HepG2 (cell line): ENCODE results near the gene LAIR1. TPM values are rescaled to one million over a fixed set of nuclear protein-coding genes. Genes with fewer than 3 reads are reported as not detected.

Source experiments
- ATAC-seq: fragments of 200-7000 bp; cut with Tn5 transposase; 3 replicates; pipeline ENCODE4 v1.9.1; 2020; ENCODE audit warnings: mild to moderate bottlenecking, moderate library complexity
- BruUV-seq: library from RNA; stranded (reverse); fragments of 400-500 nt; replicated peaks from 2 replicates; lab custom pipeline; 2021; lab: Mats Ljungman, UMichigan
- CTCF ChIA-PET: fragments of 300-600 bp; formaldehyde crosslinking; extraction: SDS; loops from one replicate; lab custom pipeline; 2021; ENCODE audit warnings: low total read pairs, inconsistent platforms, low intra/inter-chr PET ratio; lab: Yijun Ruan, JAX
- POLR2A ChIA-PET: fragments of 350-600 bp; sonication (Branson Sonifier 250); formaldehyde crosslinking; loops from one replicate; lab custom pipeline; 2020; ENCODE audit warnings: antibody characterized with exemption, inconsistent platforms; lab: Yijun Ruan, JAX
- DNase-seq: peaks from one replicate; pipeline ENCODE4 v3.0.0-alpha.2; 2015; ENCODE audit warnings: low spot score
- FAIRE-seq: peaks from 3 replicates; lab custom pipeline; 2011; peaks lifted over from hg19 to GRCh38; lab: Jason Lieb, UNC
- H2AFZ ChIP-seq: one replicate; pipeline ENCODE4 v1.6.1; 2011; ENCODE audit warnings: low read length, inconsistent platforms
- H3K27ac ChIP-seq: fragments of 300-600 bp; 3 replicates; pipeline ENCODE4 v1.8.0; 2011; ENCODE audit warnings: mixed run types, mild to moderate bottlenecking, mixed read lengths, low read length, inconsistent platforms; ENCODE audit not compliant: insufficient read depth; ENCODE audit errors: extremely low read length
- H3K27me3 ChIP-seq, 2 experiments: fragments of 200-600 bp in 1 of 2; 2 replicates in 1 of 2; 3 replicates in 1 of 2; pipeline versions ENCODE4 v1.6.0 to v1.8.0; 2011; ENCODE audit warnings: low read length in 2 of 2, mild to moderate bottlenecking in 2 of 2, moderate library complexity in 2 of 2, inconsistent platforms in 1 of 2; ENCODE audit not compliant: insufficient read depth in 2 of 2, control insufficient read depth in 1 of 2
- H3K36me3 ChIP-seq, 2 experiments: fragments of 200-600 bp in 1 of 2; replicated peaks in 1 of 2; 2 replicates in 1 of 2; 3 replicates in 1 of 2; pipeline versions ENCODE4 v1.5.1 to v1.8.0; 2011; ENCODE audit warnings: low read length in 2 of 2, inconsistent platforms in 1 of 2; ENCODE audit not compliant: insufficient read depth in 2 of 2, control insufficient read depth in 1 of 2
- H3K4me1 ChIP-seq: 2 replicates; pipeline ENCODE4 v1.5.1; 2012; ENCODE audit warnings: low read length, inconsistent platforms; ENCODE audit not compliant: insufficient read depth
- H3K4me2 ChIP-seq: 2 replicates; pipeline ENCODE4 v1.6.0; 2011; ENCODE audit warnings: low read depth, low read length, inconsistent platforms
- H3K4me3 ChIP-seq, 3 experiments: fragments of 200-600 bp in 1 of 3; sonication (generic), shearing (Covaris generic) in 1 of 3; replicated peaks in 1 of 3; 2 replicates each; pipeline ENCODE4 v1.5.1; 2011 to 2016; ENCODE audit warnings: low read length in 3 of 3, inconsistent platforms in 2 of 3, low read depth in 2 of 3, mild to moderate bottlenecking in 2 of 3, control low read depth in 1 of 3, mixed read lengths in 1 of 3; ENCODE audit not compliant: insufficient read depth in 1 of 3
- H3K79me2 ChIP-seq: one replicate; pipeline ENCODE4 v1.6.1; 2011; ENCODE audit warnings: low read length, inconsistent platforms; ENCODE audit not compliant: insufficient read depth
- H3K9ac ChIP-seq: 2 replicates; pipeline ENCODE4 v1.6.0; 2011; ENCODE audit warnings: mild to moderate bottlenecking, low read depth, low read length, inconsistent platforms; ENCODE audit not compliant: insufficient read depth
- H3K9me3 ChIP-seq: 2 replicates; pipeline ENCODE4 v1.5.1; 2012; ENCODE audit warnings: mild to moderate bottlenecking, low read length
- H4K20me1 ChIP-seq: 2 replicates; pipeline ENCODE4 v1.6.0; 2011; ENCODE audit warnings: inconsistent platforms, mild to moderate bottlenecking, low read length, moderate library complexity; ENCODE audit not compliant: insufficient read depth
- KDM5B ChIP-seq: sonication (generic); formaldehyde crosslinking; IDR thresholded peaks from 2 replicates; pipeline ENCODE4 v1.4.0; 2020; ENCODE audit warnings: missing genetic modification reagents, mild to moderate bottlenecking, borderline replicate concordance
- ZNF263 ChIP-seq: sonication (generic); formaldehyde crosslinking; IDR thresholded peaks from 2 replicates; pipeline ENCODE4 v1.4.0; 2020; ENCODE audit warnings: missing genetic modification reagents
- ZNF781 ChIP-seq: sonication (generic); formaldehyde crosslinking; IDR thresholded peaks from 2 replicates; pipeline ENCODE4 v1.5.1; 2020; ENCODE audit warnings: borderline replicate concordance, mild to moderate bottlenecking, missing genetic modification reagents; ENCODE audit errors: not compliant biosample characterization
- ZNF782 ChIP-seq: sonication (generic); formaldehyde crosslinking; IDR thresholded peaks from 2 replicates; pipeline ENCODE4 v1.4.0; 2020; ENCODE audit warnings: missing genetic modification reagents, mild to moderate bottlenecking, borderline replicate concordance
- WGBS: methylation state at CpG from one replicate; pipeline ENCODE4 v1.1.6; 2017; ENCODE audit warnings: low lambda C conversion rate; 5-methylcytosine and 5-hydroxymethylcytosine counted together
- in situ Hi-C: cut with HindIII; loops from 2 replicates; pipeline ENCODE4 v1.10.0; 2017; ENCODE audit warnings: low pct_unique_long_range_greater_than_20kb; ENCODE audit not compliant: extremely low pct_ligation_motif_present
- intact Hi-C: fragments of 100-400 bp; cut with micrococcal nuclease; formaldehyde crosslinking; loops from one replicate; pipeline ENCODE4 v1.10.0; 2022; ENCODE audit not compliant: unreplicated experiment
- polyA plus RNA-seq, 8 experiments: library from polyadenylated mRNA; depleted of rRNA in 3 of 8; stranded (reverse) in 7 of 8; unstranded in 1 of 8; fragments of >200 nt; fragmentation: Illumina TruSeq in 4 of 8; extraction: Trizol in 4 of 8; gene quantifications; 2 replicates each; pipeline versions ENCODE4 v1.2.1 to v1.2.3, GENCODE V29; 2011 to 2016; ENCODE audit warnings: low read depth in 4 of 8, missing spikeins in 1 of 8, mixed read lengths in 1 of 8; ENCODE audit not compliant: insufficient read depth in 1 of 8
- total RNA-seq, 5 experiments: library from RNA; depleted of rRNA; stranded (reverse); fragments of >200 nt; fragmentation: Illumina TruSeq; extraction: Trizol; gene quantifications; 2 replicates each; pipeline ENCODE4 v1.2.3, GENCODE V29; 2016; ENCODE audit warnings: low read depth in 1 of 5
- TF ChIP-seq, protein P1 (sequence below), 2 experiments: IDR thresholded peaks; 2 replicates each; pipeline ENCODE4 v1.6.1; 2011 to 2012; ENCODE audit warnings: low read length in 2 of 2, borderline replicate concordance in 1 of 2, low read depth in 1 of 2, mild to moderate bottlenecking in 1 of 2, moderate library complexity in 1 of 2

LAIR1 gene
- total and polyA plus RNA-seq, 2 of the 13 experiments (the other 11 are each of a cell fraction or from before 2014, with no cell fraction given), result 0.75 to 1.2 TPM

DNA sequence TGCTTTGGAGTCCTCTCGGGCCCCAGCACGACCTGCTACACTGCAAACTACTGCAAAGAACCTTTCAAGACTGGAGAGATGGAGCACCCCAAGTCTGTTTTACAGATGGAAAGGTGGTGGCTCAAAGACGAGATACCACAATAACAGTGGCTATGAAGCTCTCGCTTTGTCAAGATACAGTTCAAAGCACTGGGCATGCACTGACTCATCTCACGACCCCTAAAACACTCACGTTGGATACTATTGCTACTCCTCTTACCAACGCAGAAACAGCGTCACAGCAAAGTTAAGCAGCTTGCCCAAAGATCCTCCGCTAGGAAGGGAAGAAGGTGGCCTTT lies 24.0 kb upstream of the LAIR1 start:
- CTCF ChIA-PET, result interaction anchor here (1.5 kb wide), 1 partner anchor 64 kb away, joined by 4 read pairs; no protein-coding TSS in a partner anchor
- no peak overlapping the region for H2AFZ ChIP-seq
- no peak overlapping the region for H3K27ac ChIP-seq
- peaks cover 13% of the 10 kb centered on the region for H3K4me1 ChIP-seq
- no peaks in the 10 kb centered on the region for H3K36me3 ChIP-seq
- peak overlapping the region; percentile 74 for H3K4me2 ChIP-seq
- BruUV-seq, result no TSS peak
- intact Hi-C loops, result no loop called here
- peaks cover 0 to 26% of the 10 kb centered on the region in 2 experiments; a peak in 4 of 5 replicates for H3K27me3 ChIP-seq
- 5% methylated on average over 8 of the region's 9 CpGs for WGBS
- no peak overlapping the region for H3K9ac ChIP-seq
- POLR2A ChIA-PET, result interaction anchor here (0.6 to 1.5 kb wide), 6 partner anchors 10 to 75 kb away, joined by 3 to 5 read pairs (median 4); partner anchors contain the start of genes LAIR1 and LENG8
- ATAC-seq, result no peak
- TF ChIP-seq KDM5B (CRISPR knock-in tag), result 0 out of 2 replicates have a peak, but pooled peaks have one; percentile 26
- no peak for TF ChIP-seq ZNF782 (CRISPR knock-in tag)
- TF ChIP-seq, all 625 proteins: peak for 1
- DNase-seq (no peak), FAIRE-seq (no peak)
- in situ Hi-C loops, result no loop called here
- H3K79me2 ChIP-seq, result no peaks in the 10 kb centered on the region
- peak overlapping the region in 2 of 3 experiments; percentile 52 to 55; a peak in 4 of 6 replicates for H3K4me3 ChIP-seq
- H4K20me1 ChIP-seq, result no peaks in the 10 kb centered on the region
- H3K9me3 ChIP-seq, result no peaks in the 10 kb centered on the region

DNA sequence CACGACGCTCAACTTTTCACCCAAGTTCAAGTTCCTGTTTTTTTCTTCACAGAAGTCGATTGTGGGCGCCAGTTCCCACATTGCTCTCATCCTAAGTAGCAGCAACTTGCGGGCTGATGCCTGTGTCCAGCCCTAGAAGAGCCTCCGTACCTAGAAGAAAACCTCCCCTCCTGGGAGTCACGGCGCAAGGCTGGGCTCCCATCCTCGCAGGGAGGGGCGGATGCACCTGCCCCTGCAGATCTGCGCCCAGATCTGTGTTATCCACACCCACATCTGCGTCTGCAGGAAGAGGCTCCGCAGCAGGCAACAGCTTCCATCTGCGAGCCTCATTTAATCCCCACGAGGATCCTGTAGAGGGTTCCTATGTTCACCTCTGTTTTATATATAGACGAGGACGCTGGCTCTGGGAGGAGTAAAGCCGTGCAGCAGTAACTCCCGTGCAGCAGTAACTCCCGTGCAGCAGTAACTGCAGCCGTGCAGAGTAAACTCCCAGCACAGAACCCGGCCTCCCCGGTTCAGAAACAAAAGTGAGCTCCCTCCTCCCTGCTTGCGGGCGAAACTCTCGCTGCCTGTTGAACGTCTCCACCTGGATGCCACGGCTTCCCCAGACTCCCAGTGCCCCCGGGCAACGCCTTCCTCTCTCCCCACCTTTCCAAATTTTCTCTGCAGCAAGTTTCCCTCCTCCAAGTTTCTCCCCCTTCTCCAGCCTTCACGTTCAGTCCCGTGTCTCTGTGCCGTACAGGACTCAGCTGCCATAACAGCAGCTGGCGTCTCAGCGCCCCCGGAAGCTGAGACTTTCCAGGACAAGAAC lies 23.5 kb upstream of the LAIR1 start:
- H3K4me3 ChIP-seq, result peak overlapping the region; percentile 40 to 55 (median 52)
- H3K36me3 ChIP-seq, result no peaks in the 10 kb centered on the region
- in situ Hi-C loops (no loop called here), intact Hi-C loops (no loop called here)
- peak overlapping the region; percentile 70 for H2AFZ ChIP-seq
- no peak for DNase-seq
- no peak overlapping the region for H3K27ac ChIP-seq
- peak overlapping the region; percentile 74 for H3K4me2 ChIP-seq
- TF ChIP-seq KDM5B (CRISPR knock-in tag) (0 out of 2 replicates have a peak, but pooled peaks have one; percentile 18), ZNF263 (peak; percentile 57; the same call in 1 of the 2 replicates), ZNF781 (CRISPR knock-in tag) (no peak)
- TF ChIP-seq, protein P1, sequence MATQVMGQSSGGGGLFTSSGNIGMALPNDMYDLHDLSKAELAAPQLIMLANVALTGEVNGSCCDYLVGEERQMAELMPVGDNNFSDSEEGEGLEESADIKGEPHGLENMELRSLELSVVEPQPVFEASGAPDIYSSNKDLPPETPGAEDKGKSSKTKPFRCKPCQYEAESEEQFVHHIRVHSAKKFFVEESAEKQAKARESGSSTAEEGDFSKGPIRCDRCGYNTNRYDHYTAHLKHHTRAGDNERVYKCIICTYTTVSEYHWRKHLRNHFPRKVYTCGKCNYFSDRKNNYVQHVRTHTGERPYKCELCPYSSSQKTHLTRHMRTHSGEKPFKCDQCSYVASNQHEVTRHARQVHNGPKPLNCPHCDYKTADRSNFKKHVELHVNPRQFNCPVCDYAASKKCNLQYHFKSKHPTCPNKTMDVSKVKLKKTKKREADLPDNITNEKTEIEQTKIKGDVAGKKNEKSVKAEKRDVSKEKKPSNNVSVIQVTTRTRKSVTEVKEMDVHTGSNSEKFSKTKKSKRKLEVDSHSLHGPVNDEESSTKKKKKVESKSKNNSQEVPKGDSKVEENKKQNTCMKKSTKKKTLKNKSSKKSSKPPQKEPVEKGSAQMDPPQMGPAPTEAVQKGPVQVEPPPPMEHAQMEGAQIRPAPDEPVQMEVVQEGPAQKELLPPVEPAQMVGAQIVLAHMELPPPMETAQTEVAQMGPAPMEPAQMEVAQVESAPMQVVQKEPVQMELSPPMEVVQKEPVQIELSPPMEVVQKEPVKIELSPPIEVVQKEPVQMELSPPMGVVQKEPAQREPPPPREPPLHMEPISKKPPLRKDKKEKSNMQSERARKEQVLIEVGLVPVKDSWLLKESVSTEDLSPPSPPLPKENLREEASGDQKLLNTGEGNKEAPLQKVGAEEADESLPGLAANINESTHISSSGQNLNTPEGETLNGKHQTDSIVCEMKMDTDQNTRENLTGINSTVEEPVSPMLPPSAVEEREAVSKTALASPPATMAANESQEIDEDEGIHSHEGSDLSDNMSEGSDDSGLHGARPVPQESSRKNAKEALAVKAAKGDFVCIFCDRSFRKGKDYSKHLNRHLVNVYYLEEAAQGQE (IDR thresholded peaks at IDR 0.05; ENCODE audit: borderline replicate concordance in 1 of 2, low read depth in 1 of 2, low read length in 2 of 2), result no peak
- peaks cover 0 to 26% of the 10 kb centered on the region in 2 experiments; a peak in 4 of 5 replicates for H3K27me3 ChIP-seq
- POLR2A ChIA-PET, result interaction anchor here (0.6 to 1.5 kb wide), 6 partner anchors 9 to 75 kb away, joined by 3 to 5 read pairs (median 4); partner anchors contain the start of genes LAIR1 and LENG8
- H4K20me1 ChIP-seq, result no peaks in the 10 kb centered on the region
- peak; percentile 69 for ATAC-seq
- H3K4me1 ChIP-seq, result peaks cover 13% of the 10 kb centered on the region
- no TSS peak for BruUV-seq
- H3K79me2 ChIP-seq, result no peaks in the 10 kb centered on the region
- CTCF ChIA-PET, result interaction anchor here (1.5 kb wide), 1 partner anchor 64 kb away, joined by 4 read pairs; no protein-coding TSS in a partner anchor
- H3K9ac ChIP-seq, result no peak overlapping the region
- FAIRE-seq, result no peak
- WGBS, result 2% methylated on average over 32 of the region's 36 CpGs
- H3K9me3 ChIP-seq, result no peaks in the 10 kb centered on the region
